Measurements from ENCODE around the gene ADGRG3. TPM values are rescaled to one million over a fixed set of nuclear protein-coding genes. Genes with fewer than 3 reads are reported as not detected.

Gene ADGRG3
- 0.36 to 0.72 TPM (median 0.56 TPM) in 5 replicates for total RNA-seq (2022; extraction: Qiagen RNA extraction)

GRCh38 chr16:57668263-57668571 is at the start of gene ADGRG3:
Gene ADGRG3 (plus strand): TSS chr16:57668306. CDS start chr16:57668348, 42 bp downstream.

GRCh38 chr16:57628008-57628781 is 39.9 kb upstream of the ADGRG3 start, which contains the start of gene ADGRG1:
Gene ADGRG1 (plus strand): TSS chr16:57628630. CDS start chr16:57650288, 21,658 bp downstream.

GRCh38 chr16:57694725-57695679 is 26.9 kb downstream of the ADGRG3 start, which contains the start of gene DRC7:
Gene DRC7 (plus strand): TSS chr16:57694806. CDS start chr16:57697950, 3,144 bp downstream.

GRCh38 chr16:57735755-57736418 is 67.8 kb downstream of the ADGRG3 start, which contains the start of gene KATNB1:
Gene KATNB1 (plus strand): TSS chr16:57735770. CDS start chr16:57737244, 1,474 bp downstream.

Other genes with a start within 250 kb of the ADGRG3 start
- gene CIAPIN1, start 220.9 kb upstream of the ADGRG3 start, total RNA-seq (2022; extraction: Qiagen RNA extraction) = 70.1 to 90.2 TPM (median 76.5 TPM) in 5 replicates
- gene COQ9, start 220.8 kb upstream of the ADGRG3 start, total RNA-seq (2022; extraction: Qiagen RNA extraction) = 40.1 to 53.3 TPM (median 51.4 TPM) in 5 replicates
- 105 to 158 TPM (median 114 TPM) in 5 replicates for gene POLR2C, start 205.6 kb upstream of the ADGRG3 start, total RNA-seq (2022; extraction: Qiagen RNA extraction)
- gene DOK4, start 181.8 kb upstream of the ADGRG3 start, total RNA-seq (2022; extraction: Qiagen RNA extraction) = 33.9 to 50.3 TPM (median 41.5 TPM) in 5 replicates
- 6.6 to 9.9 TPM (median 8.3 TPM) in 5 replicates for gene CCDC102A, start 131.7 kb upstream of the ADGRG3 start, total RNA-seq (2022; extraction: Qiagen RNA extraction)
- gene ADGRG5, start 125.7 kb upstream of the ADGRG3 start, total RNA-seq (2022; extraction: Qiagen RNA extraction) = 0.05 to 0.08 TPM (median 0.06 TPM) in 5 replicates
- gene ADGRG1, start 39.7 kb upstream of the ADGRG3 start, total RNA-seq (2022; extraction: Qiagen RNA extraction) = 157 to 234 TPM (median 197 TPM) in 5 replicates
- 0.03 to 0.06 TPM (median 0.05 TPM) in 4 of 5 replicates, not detected in the other for gene DRC7, start 26.5 kb downstream of the ADGRG3 start, total RNA-seq (2022; extraction: Qiagen RNA extraction)
- 14.3 to 23.1 TPM (median 21.9 TPM) in 5 replicates for gene KATNB1, start 67.5 kb downstream of the ADGRG3 start, total RNA-seq (2022; extraction: Qiagen RNA extraction)
- gene KIFC3, start 134.2 kb downstream of the ADGRG3 start, total RNA-seq (2022; extraction: Qiagen RNA extraction) = 144 to 205 TPM (median 203 TPM) in 5 replicates